ENCODE measurements around the gene RIPOR2.
"Not testable (repeated sequence)": the region's sequence is repeated elsewhere in the genome, so short reads cannot be mapped to it uniquely, and the experiment has no call there.

Gene RIPOR2

DNA sequence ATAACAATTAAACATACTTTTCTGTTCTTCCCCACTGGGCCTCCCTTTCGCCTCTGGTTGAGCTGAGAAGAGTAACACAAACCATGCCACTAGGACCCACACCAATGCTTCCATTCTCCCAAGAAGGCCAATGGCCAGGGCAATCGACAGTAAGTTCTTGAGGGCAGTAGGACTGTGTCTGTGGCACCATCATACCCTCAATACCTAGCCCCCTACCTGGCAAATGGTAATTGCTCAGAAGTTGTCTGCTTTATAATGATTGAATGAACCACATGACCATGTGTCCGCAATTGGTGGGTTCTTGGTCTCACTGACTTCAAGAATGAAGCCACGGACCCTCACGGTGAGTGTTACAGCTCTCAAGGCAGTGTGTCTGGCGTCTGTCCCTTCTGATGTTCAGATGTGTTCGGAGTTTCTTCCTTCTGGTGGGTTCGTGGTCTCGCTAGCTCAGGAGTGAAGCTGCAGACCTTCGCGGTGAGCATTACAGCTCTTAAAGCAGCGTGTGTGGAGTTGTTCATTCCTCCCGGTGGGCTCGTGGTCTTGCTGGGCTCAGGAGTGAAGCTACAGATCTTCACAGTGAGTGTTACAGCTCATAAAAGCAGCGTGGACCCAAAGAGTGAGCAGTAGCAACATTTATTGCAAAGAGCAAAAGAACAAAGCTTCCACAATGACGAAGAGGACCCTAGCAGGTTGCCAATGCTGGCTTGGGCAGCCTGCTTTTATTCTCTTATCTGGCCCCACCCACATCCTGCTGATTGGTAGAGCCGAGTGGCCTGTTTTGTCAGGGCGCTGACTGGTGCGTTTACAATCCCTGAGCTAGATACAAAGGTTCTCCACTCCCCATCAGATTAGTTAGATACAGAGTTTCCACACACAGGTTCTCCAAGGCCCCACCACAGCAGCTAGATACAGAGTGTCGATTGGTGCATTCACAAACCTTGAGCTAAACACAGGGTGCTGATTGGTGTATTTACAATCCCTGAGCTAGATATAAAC, 170.6 kb downstream of the RIPOR2 start:
- DNase-seq (ENCODE audit: low read depth in 2 of 2), result not testable (repeated sequence)

DNA sequence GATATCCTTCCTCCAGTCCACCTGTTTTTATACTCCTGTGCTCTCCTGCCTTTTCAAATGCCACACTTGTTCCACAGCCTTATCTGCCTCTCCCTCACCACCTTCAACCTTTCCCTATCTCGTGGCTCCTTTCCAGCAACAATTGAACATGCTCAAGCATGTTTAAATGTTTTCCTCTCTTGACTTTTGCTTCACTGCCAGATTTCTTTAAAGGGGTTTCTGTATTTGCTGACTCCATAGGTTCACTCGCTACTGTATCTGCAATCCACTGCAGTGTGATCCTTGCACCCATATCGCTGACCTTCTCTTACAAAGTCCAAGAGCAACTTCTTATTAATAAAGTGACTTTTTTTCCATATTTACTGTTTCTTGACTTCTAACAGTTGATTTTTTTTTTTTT, 172.2 kb downstream of the RIPOR2 start:
- DNase-seq (ENCODE audit: low read depth in 2 of 2), result no peak

DNA sequence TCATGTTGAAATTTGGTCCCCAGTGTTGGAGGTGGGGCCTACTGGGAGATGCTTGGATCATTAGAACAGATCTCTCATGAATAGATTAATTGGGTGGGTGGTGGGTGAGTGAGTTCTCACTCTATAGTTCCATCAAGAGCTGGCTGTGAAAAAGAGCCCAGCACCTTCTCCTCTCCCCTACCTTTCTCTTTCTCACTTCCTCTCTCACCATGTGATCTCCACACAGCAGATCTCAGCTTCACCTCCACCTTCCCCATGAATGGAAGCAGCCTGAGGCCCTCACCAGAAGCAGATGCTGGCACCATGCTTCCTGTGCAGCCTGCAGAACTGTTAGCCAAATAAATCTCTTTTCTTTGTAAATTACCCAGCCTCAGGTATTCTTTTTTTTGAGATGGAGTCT, 173.9 kb downstream of the RIPOR2 start:
- no peak for DNase-seq (ENCODE audit: low read depth in 2 of 2)

DNA sequence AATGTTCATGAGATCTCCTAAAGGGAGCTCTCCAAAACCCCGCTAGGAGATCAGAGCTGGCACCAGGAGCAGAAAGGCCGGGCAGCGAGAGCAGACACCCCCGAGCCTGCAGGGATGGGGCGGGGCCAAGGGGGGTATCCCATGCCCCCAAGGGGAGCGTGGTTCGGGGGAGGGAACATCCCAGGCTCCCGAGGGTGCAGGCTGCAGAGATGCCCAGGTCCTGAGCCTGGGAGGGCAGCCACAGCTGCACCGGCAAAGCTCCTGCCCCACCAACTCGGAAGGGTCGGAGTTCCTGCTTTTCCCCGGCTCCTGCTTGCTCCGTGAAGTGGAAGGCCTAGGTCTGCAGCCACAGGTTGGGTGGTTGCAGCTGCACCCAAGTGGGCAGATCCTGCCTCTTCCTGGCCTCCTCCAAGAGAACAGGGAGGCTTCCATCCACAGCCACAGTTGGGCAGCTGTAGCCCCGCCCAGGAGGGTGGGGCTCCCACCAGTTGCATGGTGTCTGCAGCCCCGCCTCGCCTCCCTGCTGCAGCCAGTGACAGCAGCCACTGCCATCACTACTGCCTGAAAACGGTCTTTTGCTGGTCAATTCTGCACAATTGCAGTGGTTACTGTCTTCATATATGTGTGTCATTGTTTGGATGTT, 174.4 kb downstream of the RIPOR2 start:
- DNase-seq (ENCODE audit: low read depth in 2 of 2), result no peak

DNA sequence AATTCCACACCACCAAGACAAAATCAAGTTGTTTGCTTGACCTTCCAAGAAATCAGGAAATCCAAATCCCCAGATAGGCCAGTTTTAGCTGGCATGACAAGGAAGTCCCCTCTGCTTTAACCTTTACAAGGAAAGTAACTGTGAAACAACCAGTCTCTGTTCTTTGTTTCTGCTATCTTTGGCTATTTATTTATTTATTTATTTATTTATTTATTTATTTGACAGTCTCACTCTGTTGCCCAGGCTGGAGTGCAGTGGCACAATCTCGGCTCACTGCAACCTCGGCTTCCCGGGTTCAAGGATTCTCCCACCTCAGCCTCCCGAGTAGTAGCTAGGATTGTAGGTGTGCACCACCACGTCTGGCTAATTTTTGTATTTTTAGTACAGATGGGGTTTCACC, 175.6 kb downstream of the RIPOR2 start:
- no peak for DNase-seq (ENCODE audit: low read depth in 2 of 2)

DNA sequence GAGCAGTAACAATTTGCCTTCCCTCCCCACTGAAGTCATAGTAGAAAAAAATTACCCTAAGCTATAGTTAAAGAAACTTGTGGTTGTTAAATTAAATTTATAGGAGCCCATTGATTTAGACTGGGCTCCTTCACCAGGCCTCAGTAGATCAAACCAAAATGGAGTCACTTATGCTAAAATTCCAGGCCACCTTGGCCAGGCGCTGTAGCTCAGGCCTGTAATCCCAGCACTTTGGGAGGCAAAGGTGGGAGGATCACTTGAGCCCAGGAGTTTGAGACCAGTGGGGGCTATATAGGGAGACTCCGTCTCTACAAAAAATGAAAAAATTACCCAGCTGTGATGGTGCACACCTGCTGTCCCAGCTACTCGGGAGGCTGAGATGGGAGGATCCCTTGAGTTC, 176.0 kb downstream of the RIPOR2 start:
- no peak for DNase-seq (ENCODE audit: low read depth in 2 of 2)

DNA sequence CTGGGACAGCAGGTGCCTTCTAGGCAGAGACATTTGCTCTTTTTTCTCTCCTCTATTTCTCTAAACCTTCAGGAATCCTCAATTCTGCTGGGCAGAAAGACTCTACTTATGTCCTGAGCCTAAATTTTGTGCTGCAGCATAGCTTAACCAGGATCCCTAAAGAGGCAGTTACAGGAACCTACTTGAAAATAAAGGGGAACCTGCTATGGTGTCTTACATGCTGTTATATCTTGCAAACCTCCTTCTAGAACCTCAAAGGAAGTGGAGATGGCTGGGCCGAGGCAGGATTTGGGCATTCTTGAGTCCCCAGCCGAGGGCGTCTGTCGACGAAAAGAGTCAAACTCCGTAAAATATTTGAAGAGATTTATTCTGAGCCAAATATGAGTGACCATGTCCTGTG, 178.1 kb downstream of the RIPOR2 start:
- DNase-seq (ENCODE audit: low read depth in 2 of 2), result no peak

DNA sequence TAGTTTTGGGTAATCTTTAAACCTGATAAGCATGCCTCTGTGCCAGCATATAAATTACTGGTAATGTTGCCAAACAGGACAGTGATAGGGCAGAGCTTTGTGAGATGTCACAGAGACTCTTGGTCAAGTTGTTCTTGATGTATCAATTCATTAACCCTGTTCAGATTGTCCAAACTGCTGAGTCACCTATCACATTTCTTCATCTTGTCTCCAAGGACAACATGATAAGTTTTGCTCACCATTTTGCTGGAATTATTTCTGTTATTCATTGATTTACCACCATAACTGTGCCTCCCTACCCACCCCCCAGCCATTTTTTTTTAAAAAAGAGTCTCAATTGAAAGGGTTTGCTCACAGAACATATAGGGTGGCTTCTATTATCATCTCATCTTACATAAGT, 180.5 kb downstream of the RIPOR2 start:
- DNase-seq (ENCODE audit: low read depth in 2 of 2), result no peak

DNA sequence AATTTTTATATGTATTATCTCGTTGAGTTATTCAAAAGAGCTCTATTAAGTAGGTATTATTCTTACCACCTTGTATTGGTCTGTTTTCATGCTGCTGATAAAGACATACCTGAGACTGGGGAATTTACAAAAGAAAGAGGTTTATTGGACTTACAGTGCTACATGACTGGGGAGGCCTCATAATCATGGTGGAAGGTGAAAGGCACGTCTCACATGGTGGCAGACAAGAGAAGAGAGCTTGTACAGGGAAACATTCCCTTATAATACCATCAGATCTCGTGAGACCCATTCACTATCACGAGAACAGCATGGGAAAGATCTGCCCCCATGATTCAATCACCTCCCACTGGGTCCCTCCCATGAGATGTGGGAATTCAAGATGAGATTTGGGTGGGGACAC, 181.4 kb downstream of the RIPOR2 start:
- DNase-seq (ENCODE audit: low read depth in 2 of 2), result not testable (repeated sequence)
